HG03196 (cell line): ENCODE data around the gene MYH7.
"Not testable (repeated sequence)": the region's sequence is repeated elsewhere in the genome, so short reads cannot be mapped to it uniquely, and the experiment has no call there.

Source experiments
- ATAC-seq: cut with Tn5 transposase; IDR thresholded peaks from one replicate; pipeline ENCODE4 v1.9.1; 2021; ENCODE audit not compliant: unreplicated experiment

MYH7 gene

DNA sequence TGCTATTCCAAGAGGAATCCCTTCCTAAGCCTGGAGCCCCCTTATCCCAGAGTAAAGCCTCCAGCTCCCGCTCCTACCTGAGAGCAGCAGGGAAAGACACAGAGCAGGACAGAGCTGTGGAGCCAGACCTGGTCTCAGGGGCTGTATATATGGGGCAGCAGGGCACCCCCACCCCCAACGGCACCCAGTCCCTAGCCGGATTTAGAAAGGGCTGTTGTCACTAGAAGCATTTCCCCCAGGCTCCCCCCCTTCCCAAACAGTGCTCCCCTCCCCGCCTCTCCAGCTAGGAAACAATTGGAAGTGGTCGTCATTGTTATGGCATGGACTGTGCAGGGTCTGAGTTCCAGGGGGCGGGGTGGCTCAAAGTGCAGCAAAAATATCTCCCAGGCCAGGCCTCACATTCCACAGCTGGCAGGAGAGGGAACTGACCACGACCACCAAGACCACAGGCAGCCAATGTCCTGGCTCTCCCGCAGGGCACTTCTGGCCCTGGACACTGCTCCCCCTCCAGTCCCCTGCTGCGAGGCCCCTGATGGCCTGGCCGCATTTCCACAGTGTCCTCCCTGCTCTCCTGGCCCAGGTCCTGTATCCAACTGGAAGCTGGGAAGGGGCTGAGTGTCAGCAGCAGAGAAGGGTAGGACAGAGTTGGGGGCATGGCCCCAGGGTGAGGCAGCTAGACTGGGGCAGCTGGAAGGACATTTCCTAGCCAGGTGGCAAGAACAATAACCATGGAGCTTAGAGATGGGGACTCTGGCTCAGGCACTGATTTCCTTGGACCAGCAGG, at the start of gene MYH7:
Gene MYH7 (minus strand): TSS at position 118 of the 784 bp plus-strand sequence. CDS start 1,928 bp downstream, outside the sequence.
- ATAC-seq, result no peak

DNA sequence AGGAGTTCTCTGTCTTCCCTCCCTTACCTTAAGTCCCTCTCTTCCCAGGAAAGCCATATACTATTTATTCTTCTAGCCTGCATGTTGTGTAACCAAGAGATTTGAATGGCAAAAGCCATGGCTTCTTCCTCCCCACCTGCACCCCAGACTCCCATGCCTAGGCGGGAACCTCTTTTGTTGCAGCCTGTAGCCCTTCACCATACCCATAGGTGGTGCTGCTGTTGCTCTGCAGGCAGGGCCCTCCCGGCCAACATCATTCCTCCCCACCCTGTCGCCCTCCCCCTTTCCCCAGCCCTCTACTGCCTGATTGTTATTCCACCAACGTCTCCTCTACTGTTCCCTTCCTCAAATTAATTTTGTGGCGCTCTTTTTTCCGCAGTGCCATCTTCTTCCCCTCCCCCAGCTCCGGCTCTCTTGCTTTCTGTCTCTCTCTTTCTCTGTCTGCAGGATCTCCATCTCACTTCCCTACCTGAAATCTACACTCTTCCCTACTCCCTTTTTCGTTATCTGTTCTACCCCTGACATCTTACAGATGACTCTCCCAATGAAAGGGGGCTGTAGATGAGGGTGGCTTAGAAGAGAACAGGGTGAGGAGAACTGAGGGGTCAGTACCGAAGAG, 47.9 kb upstream of the MYH7 start:
- no peak for ATAC-seq

- ATAC-seq, result no peak
Observed at GRCh38 chr14:23482823-23483148, 47.3 kb upstream of the MYH7 start.

DNA sequence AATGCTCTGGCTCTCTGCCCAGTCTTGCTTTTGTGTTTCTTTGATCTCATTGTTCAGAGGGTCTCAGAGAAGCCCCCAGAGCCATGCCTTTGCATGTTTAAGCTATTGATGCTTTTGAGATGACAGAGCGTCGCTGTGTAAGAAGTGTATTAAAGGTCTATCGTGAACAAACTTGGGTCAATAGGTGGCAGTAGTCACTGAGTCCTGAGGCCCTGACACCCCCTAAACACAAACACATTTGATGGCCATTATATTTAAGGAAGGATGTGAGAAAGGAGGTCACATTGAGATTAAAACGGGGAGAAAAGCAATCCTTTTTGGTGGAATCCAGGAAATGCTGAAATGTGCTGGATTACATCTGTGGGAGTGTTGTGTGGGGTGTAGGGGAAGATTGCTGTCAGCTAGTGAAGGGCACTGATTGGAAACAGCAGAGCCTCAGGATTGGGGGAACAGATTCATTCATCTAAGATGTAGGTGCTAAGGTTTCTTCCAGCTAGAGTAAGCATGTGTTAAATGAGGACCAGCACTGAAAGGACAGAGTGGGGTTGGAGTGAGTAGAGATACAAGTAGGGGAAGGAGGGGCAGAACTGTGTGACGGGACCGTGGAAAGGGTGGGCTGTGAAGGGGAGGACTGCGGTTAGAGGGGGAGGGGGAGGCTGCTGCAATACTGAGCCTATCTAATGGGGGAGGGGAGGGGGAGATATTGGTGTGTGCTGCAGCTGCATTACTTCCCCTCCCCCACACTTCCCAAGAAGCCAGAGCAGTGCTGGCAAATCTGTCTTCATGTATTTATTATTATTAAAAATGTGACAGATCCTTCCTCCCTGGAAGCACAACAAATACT, 46.7 kb upstream of the MYH7 start:
- no peak for ATAC-seq

DNA sequence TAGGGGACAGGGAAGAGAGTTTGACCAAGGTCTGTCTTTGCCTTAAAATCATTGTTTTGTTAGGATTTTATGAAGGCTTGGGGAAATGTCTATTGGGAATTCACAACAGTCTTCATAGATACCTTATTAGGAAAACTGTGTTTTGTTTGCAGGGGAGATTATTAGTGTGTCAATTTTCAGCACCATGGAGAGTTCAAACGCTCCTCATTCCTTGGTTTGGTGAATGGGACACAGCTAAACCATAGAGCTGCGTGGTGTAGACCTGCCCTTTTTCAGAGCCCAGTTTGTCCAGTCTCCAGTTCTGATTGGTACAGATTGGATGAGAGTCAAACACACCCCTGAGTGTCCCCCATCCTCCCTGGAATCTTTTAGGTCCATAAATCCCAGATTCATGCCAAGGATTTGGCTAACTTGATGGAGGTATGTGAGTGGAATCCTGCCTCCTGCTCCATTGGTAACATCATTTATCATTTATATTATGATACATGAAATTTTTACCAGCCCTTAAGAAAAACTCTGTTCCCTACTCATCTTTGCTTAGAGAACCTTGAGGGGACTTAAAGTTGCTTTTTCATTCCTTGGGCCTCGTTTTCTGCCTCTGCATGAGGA, 46.0 kb upstream of the MYH7 start:
- no peak for ATAC-seq

DNA sequence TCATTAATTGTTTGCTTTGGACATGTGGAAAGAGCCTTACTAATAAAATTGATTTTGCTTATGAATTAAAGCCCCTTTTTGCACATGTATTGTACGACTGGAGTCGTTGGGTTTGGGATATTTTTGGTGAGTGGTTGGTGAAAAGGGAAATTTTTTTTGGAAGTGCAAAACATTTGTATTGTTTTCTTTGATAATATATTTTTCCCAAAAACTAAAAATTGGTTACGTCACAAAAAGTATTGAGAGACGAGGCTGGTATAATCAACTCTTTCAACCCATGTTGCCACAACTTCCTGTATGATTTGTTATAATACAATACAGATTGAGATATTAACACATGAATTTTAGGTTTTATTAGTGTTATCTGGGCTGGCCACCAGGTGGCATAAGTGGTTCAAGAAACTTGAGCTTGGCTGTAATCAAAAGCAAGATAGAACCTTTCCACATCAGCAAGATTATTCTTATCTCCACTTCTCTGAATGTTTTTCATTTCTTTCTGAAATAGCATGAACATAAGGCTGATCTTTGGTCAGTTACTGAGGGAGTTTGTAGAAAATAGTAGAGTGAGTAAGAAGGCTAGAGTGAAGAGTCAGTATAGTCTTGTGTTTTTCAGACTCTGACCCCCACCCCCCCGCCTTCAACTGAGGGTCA, 42.8 kb upstream of the MYH7 start:
- ATAC-seq, result no peak

GRCh38 chr14:23470947-23471346, 35.5 kb upstream of the MYH7 start:
- ATAC-seq, result no peak

DNA sequence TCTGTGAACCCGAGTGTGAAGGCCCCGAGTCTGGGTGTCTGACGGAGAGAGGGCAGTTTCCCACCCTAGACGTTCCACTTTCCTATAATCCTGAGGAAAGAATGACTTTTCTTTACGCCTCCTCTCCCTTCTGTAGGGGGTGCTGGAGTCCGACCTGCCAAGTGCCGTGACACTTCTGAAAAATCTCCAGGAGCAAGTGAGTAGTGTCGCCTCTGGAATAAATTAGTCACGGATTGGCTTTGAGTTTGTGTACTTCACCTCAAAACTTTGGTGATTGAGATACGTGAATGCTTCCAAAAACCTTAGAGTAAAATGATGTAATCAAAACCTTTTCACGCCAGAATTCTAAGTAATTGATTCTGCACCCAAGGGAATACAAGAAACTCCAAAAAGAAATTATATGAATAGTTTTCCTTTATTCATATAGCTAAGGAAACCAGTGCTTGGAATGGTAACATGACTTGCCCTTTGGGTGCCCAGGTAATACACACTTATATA, 34.5 kb upstream of the MYH7 start:
- ATAC-seq, result no peak

GRCh38 chr14:23469127-23469905, 33.9 kb upstream of the MYH7 start, which contains the start of gene NGDN:
TSS of gene NGDN (plus strand) at chr14:23469703. CDS start at chr14:23469716, 13 bp downstream.
- peak; percentile 93 for ATAC-seq

DNA sequence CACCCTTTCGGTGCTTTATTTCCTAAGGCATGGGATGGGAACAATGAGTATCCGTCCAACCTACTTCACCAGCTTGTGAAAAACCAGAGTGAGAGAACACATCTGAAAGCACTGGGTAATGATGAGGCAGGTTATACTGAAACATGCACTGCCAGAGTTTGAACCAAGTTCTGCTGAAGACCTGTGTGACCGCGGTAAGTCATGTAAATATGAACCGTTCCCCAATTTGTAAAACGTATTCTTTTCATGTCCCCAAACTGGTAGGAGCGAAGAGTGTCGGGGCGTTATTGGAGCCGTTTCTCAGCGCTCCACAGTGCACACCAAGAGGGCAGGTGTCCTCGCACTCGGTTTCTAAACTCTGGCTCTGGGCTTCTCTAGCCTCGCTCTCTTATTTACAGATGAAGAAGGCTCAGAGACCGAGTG, 33.3 kb upstream of the MYH7 start:
- no peak for ATAC-seq

- ATAC-seq, result no peak
Observed at GRCh38 chr14:23465261-23465660, 29.8 kb upstream of the MYH7 start.

GRCh38 chr14:23464700-23465099, 29.2 kb upstream of the MYH7 start:
- ATAC-seq, result no peak

GRCh38 chr14:23460960-23461359, 25.5 kb upstream of the MYH7 start:
- ATAC-seq, result no peak

DNA sequence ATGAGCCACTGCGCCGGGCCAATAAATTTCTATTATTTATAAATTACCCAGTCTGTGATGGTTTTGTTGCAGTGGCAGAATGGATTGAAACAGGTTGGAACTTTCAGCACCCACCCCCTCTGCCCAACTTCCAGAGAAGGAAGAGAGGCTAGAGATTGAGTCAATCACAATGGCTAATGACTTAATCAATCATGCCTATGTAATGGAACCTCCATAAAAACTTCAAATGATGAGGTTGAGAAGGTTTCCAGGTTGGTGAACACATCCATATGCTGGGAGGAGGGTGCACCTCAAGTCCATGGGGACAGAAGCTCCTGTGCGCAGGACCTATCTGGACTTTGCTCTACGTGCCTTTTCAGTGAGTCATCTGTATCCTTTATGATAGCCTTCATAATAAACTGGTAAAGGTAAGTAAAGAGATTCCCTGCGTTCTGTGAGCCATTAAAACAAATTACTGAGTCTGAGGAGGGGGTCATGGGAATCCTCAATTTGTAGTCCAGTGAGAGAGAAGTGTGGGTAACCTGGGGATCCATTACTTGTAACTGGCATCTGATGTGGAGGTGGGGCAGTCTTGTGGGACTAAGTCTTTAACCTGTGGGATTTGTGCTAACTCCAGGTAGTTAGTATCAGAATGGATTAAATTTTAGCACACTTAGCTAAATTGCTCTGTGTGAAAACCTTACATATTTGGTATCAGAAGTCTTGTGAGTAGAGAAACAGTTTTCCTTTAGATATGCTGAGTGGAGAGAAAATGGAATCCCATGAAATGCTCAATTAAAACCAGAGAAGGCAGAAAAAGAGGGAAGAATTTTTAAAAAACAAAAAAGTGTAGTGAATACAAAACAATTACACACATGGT, 22.4 kb upstream of the MYH7 start:
- ATAC-seq, result no peak

GRCh38 chr14:23456883-23457586, 21.6 kb upstream of the MYH7 start:
- ATAC-seq, result not testable (repeated sequence)

DNA sequence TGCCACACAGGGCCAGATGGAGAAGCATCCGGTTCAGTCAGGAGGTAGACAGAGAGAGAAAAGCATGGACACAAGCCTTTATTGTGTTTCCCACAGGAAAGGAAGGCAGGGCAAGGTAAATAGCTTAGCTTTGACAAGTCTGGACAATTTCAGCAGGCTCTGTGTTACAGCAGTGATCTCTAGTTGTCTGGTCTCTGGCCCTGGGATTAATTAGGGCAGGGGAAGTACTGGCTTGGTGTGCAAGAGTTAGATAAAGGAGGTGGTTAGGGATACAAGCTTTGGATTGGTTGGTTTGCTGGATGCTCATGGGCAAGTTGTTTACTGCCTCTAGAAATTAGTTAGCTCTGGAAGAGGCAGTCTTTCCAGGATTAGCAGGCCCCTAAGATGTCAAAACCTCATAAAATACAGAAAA, 19.0 kb upstream of the MYH7 start:
- ATAC-seq, result no peak

GRCh38 chr14:23452237-23452636, 16.8 kb upstream of the MYH7 start:
- ATAC-seq, result no peak

DNA sequence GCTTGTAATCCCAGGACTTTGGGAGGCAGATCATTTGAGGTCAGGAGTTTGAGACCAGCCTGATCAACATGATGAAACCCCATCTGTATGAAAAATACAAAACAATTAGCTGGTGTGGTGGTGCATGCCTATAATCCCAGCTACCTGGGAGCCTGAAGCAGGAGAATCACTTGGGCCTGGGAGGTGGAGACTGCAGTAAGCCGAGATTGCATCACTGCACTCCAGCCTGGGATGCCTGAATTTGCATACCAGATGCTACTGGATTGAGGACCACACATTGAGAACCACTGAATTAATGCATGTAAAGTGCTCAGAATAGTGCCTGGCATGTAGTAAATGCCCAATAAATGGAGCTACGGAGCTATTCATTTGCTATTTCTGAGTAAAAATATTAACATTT, 14.9 kb upstream of the MYH7 start:
- no peak for ATAC-seq
